ENCODE results near the gene DSCAML1.

DSCAML1 gene

GRCh38 chr11:117380676-117381075 lies 416.3 kb downstream of the DSCAML1 start:
- no peak for TF ChIP-seq CTCF (conservative IDR thresholded peaks at IDR 0.05; ENCODE audit: low read depth, low read length)

GRCh38 chr11:117378976-117379865 lies 417.8 kb downstream of the DSCAML1 start:
- no peak for TF ChIP-seq CTCF (conservative IDR thresholded peaks at IDR 0.05; ENCODE audit: low read depth, low read length)
- H3K4me3 ChIP-seq (ENCODE audit: low read depth, low read length), result no peak overlapping the region
- no peak for DNase-seq (ENCODE audit: low read depth)

More at GRCh38 chr11:117380676-117381075, 416.3 kb downstream of the DSCAML1 start:
- H3K4me3 ChIP-seq (ENCODE audit: low read depth, low read length), result no peak overlapping the region
- no peak for DNase-seq (ENCODE audit: low read depth)

All from choroid plexus epithelial cell (primary cell).